SK-N-DZ (cell line): ENCODE measurements around the gene ST3GAL3.
"Not testable (repeated sequence)": the region's sequence is repeated elsewhere in the genome, so short reads cannot be mapped to it uniquely, and the experiment has no call there.

ENCODE experiments used
- DNase-seq: peaks from one replicate; pipeline ENCODE4 v3.0.0-alpha.2; 2015; ENCODE audit warnings: low spot score

ST3GAL3 gene

DNA sequence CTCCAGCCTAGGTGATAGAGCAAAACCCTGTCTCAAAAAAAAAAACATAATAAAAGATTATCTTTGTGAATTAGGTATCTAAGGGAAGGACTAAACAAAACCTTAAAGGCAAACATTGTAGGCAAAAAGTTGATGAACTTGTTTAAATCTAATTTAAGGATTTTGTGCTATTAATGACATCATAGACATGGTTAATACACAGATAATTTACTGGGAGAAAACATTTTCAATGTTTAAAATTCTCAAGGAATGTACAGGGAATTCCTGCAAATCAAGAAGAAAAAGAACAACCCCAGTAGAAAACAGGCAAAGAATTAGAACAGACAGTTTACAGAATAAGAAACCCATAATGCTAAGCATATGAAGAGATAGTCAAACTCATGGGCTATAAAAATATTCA, 47.6 kb downstream of the ST3GAL3 start:
- DNase-seq = no peak

DNA sequence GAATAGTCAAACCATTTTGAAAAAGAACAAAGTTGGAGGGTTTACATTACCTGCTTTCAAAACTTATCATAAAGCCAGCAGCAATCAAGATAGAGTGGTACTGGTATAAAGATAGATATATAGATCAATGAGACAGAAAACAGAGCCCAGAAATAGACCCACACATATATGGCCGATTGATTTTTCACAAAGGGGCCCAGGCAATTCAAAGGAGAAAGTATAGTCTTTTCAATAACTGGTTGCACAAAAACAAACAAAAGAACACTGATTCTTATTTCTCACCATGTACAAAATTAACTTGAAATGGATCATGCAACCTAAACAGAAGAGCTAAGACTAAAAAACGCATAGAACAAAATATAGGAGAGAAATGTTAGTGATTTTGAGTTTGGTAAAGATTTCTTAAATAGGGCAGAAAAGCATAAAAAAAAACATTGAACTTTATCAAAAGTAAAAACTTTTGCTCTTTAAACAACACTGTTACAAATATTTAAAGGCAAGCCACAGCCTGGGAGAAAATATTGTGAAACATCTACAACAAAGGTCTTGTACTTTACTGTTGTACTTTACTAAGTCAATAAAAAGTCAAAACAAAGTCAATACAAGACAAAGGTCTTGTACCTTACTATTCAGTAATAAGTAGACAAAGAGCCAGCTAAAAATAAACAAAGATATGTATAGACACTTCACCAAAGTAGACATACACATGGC, 50.2 kb downstream of the ST3GAL3 start:
- DNase-seq = no peak

DNA sequence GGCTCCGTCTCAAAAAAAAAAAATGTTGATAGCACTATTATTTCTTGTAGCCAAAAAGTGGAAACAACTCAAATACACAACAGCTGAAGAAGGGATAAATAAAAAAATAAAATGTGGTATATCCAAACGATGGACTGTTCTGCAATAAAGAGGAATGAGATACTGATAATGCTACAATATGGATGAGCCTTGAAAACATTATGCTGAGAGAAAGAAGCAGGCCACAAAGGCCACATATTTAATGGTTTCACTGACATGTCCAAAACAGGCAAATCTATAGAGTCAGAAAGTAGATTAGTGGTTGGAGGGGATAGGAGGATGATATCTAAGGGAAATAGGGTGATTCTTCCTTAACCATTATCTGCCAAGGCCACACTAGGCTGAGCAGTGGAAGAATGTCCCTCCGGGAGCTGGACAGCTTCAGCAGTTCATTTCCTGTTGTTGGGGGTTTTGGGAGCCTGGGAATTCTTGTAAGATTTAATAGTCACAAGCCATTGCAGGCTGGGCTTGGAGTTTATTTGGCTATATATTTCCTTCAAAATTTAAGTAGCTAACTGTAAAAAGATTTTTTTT, 53.5 kb downstream of the ST3GAL3 start:
- no peak for DNase-seq

DNA sequence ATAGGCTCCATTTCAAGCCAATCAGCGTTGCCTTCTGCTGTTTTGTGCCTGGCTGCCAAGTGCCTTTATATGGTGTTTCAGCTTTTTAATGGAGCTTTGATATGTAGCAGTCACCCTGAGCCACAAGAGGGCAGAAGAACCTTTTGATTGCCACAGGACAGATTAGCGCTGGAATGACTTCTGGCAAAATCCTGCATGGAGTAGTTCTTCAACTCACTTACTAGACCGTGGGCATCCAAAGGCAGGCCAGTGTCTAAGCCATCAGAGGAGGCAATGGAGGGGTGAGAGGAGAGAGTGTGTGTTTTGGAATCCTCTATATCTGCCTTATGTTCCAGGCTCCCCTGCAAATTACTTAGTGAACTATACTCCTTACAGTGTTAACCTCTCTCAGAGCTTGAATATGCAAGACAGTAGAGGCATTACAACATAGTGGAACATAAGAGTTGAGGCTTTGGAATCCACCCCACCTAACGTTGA, 56.2 kb downstream of the ST3GAL3 start:
- DNase-seq = peak; percentile 73

DNA sequence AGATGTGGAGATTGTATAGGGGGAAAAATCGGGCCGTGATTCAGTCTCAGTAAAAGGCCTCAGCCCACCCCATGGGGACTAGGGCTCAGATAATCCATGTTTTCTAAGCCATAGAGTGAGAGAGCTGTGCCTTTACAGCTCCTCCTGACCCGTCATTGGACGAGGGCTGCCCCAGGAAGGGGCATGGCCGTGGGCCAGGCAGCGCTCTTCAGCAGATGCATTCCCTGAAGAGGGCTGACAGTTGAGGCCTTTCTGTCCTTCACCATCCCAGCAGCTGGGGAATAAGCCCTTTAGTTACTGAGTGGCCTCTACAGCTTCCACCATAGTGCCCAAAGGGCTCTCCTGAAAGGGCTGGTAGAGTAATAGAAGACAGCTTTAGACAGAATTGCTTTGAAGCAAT, 57.2 kb downstream of the ST3GAL3 start:
- DNase-seq = no peak

DNA sequence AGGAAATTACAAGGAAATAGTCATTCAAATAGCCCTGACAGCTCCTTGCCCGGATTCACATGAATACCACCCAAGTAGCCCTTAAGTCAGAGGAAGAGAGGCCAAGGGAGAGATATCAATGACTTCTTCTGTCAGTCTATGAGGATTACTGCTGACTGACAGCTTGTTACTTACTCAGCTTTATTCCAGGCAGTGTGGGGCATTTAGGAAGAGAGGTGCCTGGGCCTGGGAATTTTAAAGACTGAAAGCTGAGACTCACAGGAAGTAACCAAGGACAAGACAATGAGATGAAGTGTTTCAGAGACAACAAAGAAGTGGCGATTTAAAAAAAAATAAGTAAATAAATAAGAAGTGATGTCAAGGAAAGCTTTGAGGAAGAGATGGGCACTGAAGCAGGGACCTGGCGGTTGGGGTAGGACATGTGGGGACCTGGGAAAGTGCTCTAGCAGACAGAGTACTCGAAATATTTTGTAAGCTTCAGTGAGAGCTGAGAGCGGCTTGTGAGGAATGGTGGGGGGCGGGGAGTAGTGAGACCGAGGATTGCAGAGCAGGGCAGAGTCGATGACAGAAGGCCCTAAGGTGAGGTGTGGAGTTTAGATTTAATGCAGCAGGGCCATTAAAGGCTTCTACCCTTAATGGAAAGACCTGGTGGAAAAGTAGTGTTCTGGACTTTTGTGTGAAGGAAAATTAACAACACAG, 58.9 kb downstream of the ST3GAL3 start:
- DNase-seq = no peak

DNA sequence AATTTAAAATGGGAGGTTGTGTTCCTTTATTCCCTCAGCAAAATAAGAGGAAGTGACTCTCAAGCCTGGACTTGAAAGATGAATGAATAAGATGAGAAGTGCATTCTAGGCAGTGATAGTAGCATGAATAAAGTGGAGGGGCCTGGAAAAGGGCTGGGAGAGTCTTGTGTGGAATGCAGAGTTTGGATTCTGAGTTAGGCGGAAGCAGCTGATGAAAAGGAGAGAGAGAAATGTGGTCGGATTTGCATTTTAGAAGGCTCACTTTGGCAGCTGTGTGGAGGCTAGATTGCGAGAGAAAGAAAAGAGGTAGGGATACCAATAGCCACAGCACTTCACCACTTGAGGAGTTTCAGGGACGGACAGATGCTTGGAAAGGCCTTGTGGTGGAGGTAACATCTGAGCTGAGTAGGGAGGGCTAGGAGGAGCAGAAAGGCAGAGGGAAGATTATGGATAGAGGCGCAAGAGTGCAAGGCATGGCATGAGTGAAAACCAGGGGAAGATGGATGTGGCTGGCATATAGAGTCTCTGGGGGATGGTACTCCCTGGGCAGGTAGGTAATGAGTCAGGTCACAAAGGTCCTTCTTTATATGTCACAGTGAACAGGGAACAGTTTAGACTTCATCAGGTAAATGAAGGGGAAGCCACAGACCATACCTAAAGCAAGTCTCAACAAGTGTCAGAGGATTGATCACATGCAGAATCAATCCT, 59.6 kb downstream of the ST3GAL3 start:
- no peak for DNase-seq

DNA sequence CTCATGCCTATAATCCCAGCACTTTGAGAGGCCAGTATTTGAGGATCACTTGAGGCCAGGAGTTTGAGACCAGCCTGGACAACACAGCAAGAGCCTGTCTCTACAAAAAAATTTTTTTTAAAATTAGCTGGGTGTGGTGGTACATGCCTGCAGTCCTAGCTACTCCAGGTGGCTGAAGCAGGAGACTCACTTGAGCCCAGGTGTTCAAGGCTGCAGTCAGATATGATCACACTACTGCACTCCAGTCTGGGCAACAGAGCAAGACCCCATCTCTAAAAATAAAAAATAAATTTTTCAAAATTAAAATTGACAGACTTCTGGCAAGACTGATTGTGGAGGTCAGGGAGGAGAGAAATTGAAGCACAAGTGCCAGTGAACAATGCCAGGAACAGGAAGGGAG, 60.8 kb downstream of the ST3GAL3 start:
- no peak for DNase-seq

DNA sequence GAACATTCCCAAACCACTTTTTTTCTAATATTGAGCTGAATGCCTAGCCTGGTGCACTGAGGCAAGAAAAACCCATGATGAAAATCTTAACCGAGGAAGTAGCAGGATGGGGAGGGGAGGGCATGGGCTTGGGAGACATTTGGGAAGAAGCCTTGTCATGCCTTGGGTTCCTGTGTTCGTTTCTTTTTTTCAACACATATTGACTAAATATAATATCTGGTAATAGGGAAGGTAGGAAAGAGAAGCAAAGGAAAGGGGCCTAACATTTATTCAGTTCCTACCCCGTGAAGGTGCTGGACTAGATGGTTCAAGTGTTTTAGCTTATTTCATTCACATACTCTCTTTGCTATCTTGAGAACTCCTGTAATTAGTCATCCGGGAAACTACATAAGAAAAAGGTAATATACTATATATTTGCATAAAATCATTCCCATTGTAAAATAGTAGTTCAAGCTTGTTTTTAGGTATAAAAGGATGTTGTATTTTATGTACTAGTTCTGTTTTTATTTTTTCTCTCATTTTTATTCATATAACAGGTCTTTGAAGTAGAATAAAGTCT, 62.1 kb downstream of the ST3GAL3 start:
- DNase-seq = no peak

DNA sequence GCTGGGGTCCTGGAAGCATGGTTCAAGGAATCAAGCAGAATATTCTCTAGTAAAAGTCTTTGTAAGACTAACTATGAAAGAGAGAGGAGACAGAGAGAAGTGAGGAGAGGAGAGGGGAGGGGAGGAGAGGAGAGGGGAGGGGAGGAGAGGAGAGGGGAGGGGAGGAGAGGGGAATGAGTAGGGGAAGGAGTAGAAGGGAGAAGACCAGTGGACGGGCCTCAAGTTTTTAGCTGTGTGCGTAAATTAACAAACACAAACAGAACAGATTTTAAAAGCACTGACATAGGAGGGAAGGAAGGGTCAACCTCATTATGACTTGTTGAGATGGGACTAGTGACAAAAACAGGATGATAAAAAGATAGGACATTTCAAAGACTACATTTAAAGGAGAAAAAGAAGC, 62.8 kb downstream of the ST3GAL3 start:
- DNase-seq = no peak

DNA sequence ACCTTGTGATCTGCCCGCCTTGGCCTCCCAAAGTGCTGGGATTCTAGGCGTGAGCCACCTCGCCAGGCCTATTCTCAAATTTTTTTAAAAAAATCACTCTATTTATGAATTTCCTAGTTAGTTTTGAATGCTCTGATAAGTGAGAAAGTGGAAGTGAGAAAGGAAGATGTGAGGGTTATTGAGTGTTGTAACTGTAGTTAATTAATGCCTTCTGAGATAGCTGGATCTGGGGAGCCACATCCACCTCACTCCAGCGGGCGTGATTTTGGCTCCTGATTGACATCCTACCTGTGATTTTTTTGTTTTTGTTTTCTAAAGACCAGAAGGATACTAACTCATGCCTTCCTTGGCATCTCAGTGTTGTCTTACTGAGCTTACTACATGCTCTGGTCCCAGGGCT, 65.6 kb downstream of the ST3GAL3 start:
- no peak for DNase-seq

DNA sequence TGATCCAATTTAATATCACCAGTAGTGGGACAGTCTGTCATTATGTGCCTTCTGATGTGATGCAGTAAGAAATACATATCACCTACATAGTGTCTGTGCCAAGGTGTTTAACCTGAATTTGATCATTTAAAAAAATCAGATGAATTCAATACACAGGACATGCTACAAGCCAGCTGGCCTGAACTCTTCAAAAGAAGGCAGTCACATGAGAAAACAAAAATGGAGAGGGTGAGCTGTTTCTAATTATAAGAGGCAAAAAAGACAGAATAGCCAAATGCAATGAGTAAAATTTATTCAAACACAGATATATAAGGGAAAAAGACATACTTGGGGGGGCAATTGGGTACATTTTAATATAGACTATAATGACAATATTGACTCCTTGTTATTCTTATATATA, 66.5 kb downstream of the ST3GAL3 start:
- no peak for DNase-seq

DNA sequence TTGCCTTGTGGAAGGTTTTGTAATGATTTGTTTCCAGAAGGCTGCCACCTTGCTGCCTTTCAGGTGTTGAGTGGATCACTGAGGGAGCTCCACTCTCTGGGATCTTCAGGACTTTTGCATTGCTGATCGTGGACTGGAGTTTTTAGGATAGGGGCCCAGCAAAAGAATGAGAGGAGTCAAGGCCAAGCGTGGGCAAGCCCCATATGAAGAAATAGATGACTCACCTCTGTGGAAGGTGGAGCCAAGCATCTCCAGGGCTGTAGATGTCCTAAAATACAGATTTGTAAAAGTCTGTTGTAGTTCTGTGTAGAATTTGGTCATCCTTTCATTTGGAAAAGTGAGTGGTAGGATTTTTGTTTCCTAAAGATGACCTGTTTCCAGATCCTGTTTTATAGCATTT, 67.0 kb downstream of the ST3GAL3 start:
- no peak for DNase-seq

DNA sequence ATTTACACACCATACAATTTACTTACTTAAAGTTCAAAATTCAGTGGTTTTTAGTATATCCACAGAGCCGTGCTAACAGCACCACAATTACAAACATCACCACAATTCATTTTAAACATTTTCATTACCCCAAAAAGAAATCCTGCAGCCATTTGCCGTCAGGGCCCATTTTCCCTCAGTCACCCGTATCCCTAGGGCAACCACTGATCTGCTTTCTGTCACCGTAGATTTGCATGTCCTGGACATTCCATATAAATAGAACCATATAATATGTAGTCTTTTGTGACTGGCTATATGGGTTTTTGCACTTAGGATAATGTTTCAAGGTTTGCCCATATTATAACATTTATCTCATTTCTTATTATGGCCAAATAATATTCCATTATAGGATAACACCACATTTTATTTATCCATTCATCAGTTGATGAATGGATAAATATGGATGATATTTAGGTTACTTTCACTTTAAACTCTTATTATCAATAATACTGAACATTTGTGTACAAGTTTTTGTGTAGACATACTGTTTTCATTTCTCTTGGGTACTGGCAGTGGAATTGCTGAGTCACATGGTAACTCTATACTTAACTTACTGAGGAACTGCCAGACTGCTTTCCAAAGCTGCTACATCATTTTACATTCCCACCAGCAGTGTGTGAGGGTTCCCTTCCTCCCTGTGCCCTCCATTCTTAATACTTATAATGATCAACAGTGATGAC, 68.9 kb downstream of the ST3GAL3 start:
- no peak for DNase-seq

DNA sequence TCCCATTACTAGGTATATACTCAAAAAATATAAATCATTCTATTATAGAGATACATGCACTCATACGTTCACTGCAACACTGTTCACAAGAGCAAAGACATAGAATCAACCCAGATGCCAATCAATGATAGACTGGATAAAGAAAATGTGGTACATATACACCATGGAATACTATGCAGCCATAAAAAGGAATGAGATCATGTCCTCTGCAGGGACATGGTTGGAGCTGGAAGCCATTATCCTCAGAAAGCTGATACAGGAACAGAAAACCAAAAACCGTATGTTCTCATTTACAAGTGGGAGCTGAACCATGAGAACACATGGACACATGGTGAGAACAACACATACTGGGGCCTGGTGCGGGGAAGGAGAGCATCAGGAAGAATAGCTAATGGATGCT, 70.6 kb downstream of the ST3GAL3 start:
- DNase-seq = not testable (repeated sequence)

DNA sequence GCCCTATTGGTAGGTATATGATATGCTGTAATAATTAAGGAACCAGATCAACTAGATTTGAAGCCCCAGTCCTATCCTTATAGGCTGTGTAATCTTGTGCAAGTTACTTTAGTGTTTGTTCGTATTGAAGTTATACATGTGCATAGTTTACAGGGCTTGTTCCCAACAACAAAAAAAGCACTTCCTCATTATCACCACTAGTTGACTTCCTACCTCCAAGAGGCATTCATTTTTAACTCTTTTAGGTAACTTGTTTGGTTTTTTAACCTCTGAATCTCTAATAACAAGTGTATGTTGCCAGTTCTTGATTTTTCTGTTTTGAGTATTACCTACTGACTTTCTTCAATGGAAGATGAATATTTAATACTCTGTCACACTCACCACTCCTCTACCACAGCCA, 71.9 kb downstream of the ST3GAL3 start:
- DNase-seq = no peak

DNA sequence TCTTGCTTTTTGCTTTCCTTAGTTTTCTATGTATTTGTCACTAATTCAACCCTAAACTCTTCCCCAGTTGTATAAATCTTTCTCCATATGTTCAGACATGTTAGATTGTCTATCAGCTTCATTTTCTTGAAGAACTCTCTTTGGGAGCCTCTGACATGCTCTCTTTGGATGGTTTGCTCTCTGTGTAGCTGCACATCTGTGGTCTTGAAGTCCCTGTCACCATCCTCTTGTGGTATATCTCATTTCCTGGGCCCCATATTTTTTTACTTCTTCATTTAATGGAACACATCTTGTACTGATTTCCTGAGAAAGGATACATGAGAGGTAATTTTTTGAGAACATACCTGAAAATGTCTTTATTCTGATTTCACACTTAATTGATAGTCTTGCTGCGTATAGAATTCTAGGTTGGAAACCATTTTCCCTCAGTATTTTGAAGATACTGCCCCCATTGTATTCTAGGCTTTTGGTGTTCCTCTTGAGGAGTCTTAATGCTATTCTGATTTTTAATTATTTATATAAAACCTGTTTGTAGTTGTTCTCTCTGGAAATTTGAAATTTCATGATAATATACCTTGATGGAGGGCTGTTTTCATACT, 72.6 kb downstream of the ST3GAL3 start:
- no peak for DNase-seq

DNA sequence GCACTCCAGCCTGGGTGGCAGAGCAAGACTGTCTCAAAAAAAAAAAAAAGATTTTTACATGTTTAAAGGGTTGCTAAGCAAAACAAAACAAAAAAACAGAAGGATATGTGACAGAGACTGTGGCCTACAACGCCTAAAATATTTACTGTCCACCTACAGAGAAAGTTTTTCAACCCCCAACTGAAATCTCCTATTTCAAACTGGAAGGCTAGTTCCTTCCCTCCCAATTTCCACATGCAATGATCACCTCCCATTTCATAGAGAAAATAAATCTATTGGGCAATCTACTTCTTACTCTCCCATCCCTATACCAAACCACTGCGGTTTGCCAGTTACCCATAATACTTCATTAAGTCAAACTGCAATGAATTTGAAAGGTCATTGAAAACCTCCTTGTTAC, 74.2 kb downstream of the ST3GAL3 start:
- no peak for DNase-seq

DNA sequence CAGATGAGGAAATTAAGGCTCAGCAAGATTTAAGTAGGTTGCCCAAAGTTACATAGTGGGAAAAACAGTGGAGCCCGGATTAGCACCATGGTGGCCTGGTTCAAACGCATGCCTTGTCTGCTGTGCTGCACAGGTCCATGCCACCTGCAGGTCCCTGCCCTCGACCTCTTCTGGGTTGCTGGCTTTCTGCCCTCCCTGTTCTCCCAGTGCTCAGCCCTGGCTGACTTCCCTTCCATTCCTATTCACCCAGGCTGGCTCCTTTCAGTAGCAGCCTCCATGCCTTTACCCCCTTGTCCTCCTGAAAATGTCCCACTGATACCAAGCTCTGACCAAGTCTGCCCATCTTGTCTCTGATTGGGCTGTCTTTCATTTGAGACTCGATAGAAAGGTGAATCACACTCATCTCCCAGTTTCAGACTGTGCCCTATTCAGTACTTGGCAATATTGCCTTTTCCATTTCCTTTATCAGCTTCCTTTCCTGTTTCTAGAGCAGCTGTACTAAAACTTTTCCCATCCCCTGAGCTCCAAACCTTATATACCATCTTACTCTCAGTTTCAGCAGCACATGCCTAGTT, 75.8 kb downstream of the ST3GAL3 start:
- no peak for DNase-seq

DNA sequence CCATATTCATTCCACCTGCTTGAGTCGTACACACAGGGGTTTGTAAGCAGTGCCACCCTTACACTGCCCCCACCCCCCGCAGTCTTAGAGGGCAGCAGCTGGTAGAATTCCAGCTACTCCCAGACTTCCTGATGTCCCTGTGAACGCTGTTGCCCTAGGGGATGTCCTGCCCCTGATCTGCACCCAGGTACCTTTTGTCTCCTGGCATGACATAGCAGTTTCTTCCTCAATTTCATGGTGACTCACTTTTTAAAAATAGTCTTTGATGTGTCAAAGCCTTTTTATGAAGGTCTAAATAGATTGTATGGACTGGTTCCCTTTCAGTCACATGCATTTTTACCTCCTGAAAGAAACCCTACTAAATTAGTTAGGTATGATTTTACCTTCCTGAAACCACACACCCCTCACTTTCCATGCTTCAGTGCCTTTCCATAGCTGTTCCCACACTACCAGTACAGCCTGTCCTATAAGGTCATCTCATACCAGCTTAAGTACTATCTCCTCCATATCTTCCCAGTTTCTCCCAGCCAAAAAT, 76.4 kb downstream of the ST3GAL3 start:
- no peak for DNase-seq
